ENCODE data around the gene COL13A1. TPM values are rescaled to one million over a fixed set of nuclear protein-coding genes. Genes with fewer than 3 reads are reported as not detected.

Gene COL13A1
- total and polyA plus RNA-seq, 8 donors = 2.1 to 68.5 (median 52.4) TPM

DNA sequence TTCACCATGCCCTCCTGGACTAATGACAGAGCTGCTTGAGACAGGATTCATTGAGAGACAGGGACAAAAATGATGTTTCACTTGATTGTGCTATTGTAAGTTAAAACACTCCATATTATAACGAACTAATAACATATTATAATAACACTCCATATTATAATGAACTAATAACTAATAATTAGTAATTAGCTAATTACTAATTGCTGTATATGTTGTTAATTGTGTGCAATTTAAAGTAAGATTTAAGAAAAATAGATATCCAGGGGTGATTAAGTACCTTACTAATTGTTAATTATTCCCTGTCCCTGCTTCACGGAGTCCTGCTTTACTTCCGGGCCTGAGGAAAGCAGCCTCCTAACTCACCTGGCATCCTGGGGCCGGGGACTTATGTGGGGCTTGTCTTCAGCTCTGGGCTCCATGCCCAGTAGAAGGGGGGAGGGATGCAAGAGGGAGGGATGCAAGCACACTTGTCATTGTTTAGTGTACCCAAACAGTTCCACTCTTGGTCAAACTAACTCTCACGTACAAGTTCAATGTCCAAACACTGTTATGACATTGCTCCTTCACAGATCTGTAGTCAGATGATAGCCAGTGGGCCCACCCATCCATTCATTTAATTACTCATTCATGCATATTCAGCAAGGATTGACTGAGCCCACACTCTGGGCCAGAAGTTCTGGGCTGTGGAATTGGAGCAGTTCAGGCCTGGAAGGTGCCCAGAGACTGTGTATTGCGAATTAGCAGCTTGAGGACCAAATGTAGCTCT is 53.8 kb downstream of the COL13A1 start:
- H3K27ac ChIP-seq = no peak overlapping the region
- H3K36me3 ChIP-seq = no peaks in the 10 kb centered on the region
- no peaks in the 10 kb centered on the region for H3K4me1 ChIP-seq
- H3K4me3 ChIP-seq = no peak overlapping the region
- H3K27me3 ChIP-seq = no peaks in the 10 kb centered on the region
- DNase-seq (peak in 1 of 4 donors; percentile 36), ATAC-seq (no peak)
- TF ChIP-seq, protein P1, sequence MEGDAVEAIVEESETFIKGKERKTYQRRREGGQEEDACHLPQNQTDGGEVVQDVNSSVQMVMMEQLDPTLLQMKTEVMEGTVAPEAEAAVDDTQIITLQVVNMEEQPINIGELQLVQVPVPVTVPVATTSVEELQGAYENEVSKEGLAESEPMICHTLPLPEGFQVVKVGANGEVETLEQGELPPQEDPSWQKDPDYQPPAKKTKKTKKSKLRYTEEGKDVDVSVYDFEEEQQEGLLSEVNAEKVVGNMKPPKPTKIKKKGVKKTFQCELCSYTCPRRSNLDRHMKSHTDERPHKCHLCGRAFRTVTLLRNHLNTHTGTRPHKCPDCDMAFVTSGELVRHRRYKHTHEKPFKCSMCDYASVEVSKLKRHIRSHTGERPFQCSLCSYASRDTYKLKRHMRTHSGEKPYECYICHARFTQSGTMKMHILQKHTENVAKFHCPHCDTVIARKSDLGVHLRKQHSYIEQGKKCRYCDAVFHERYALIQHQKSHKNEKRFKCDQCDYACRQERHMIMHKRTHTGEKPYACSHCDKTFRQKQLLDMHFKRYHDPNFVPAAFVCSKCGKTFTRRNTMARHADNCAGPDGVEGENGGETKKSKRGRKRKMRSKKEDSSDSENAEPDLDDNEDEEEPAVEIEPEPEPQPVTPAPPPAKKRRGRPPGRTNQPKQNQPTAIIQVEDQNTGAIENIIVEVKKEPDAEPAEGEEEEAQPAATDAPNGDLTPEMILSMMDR (IDR thresholded peaks at IDR 0.05) = no peak
- no peaks in the 10 kb centered on the region for H3K9me3 ChIP-seq
- intact Hi-C loops (cut with DNase I) = no loop called here

DNA sequence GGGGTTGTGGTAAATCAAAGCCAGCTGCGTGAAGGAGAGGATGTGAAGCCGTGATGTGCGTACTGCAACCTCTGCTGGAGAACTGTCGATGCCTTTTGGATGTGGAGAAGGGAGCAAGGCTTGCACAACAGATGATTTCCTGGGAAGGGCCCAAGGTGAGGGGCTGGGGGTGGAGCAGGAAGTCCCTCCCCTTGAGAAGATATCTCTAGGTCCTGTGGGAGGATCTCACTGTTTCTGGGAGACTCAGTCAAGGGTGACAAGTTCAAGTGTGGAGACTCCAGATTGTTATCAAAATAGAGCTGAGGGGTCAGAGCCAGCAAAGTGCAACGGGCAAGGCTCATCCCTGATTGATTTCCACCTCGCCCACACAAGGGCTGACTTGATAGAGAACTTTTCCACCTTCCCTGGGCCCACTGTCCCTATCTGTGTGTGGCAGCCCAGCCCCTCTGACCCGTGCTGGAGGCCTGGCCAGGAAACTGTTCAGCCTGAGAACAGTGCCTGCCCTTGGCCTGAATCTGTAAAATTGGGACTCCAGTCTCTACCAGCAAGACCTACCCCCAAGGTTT is 55.0 kb downstream of the COL13A1 start:
- DNase-seq (no peak), ATAC-seq (no peak)
- Histone ChIP-seq H3K4me1 (no peaks in the 10 kb centered on the region), H3K27me3 (peaks cover 0 to 5% of the 10 kb centered on the region in 2 donors), H3K27ac (no peak overlapping the region), H3K4me3 (no peak overlapping the region), H3K9me3 (no peaks in the 10 kb centered on the region), H3K36me3 (no peaks in the 10 kb centered on the region)
- TF ChIP-seq, protein P1 (IDR thresholded peaks at IDR 0.05) = no peak
- intact Hi-C loops (cut with DNase I) = no loop called here

DNA sequence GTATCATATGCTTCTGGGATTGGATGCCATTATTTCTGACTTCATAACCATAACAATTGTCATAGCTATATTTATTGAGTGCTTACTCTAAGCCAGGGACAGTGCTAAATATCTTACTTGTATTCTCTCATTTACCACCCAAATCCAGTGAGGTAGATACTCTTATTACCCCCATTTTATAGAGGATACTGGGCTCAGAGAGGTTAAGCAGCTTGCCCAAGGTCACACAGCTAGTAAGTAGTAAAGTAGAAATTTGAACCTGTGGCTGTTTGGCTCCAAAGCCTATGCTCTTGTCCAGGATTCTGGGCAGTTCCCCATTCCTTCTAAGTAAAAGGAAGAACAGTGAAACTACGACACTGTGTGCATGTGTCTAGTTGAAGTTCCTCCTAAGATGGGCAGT is 56.5 kb downstream of the COL13A1 start:
- H3K27ac ChIP-seq = no peak overlapping the region
- H3K9me3 ChIP-seq = no peaks in the 10 kb centered on the region
- DNase-seq (no peak), ATAC-seq (no peak)
- H3K36me3 ChIP-seq = no peaks in the 10 kb centered on the region
- no peaks in the 10 kb centered on the region for H3K4me1 ChIP-seq
- H3K27me3 ChIP-seq = peaks cover 0 to 5% of the 10 kb centered on the region in 2 donors
- TF ChIP-seq, protein P1 (IDR thresholded peaks at IDR 0.05) = no peak
- H3K4me3 ChIP-seq = no peak overlapping the region
- intact Hi-C loops (cut with DNase I) = no loop called here

DNA sequence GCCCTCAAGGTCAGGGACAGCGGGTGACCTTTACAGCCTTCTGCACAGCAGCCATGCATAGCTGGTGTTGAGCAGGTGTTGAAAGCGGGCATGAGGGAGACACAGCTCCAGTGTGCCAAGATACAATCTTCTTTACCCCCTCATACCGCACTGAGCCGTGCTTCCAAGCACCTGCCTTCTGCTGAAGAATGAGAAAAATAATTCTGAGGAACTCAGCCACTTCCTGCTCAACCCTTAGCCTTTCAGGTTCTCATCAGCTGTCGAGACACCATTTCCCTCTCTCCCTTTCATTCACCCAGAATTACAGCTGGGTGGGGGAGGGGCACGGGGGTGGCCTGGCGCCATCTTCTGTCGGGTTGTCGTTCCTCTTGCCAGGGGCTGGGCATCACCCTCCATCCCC is 58.6 kb downstream of the COL13A1 start:
- H3K4me1 ChIP-seq = peaks cover 0 to 3% of the 10 kb centered on the region in 2 donors
- TF ChIP-seq, protein P1 (IDR thresholded peaks at IDR 0.05) = no peak
- no peak overlapping the region for H3K27ac ChIP-seq
- H3K9me3 ChIP-seq = no peaks in the 10 kb centered on the region
- H3K4me3 ChIP-seq = no peak overlapping the region
- H3K36me3 ChIP-seq = no peaks in the 10 kb centered on the region
- H3K27me3 ChIP-seq = peaks cover 0 to 5% of the 10 kb centered on the region in 2 donors
- intact Hi-C loops (cut with DNase I) = no loop called here
- no peak for ATAC-seq
- DNase-seq = no peak

All from left lung (tissue), 10 donors.